ENCODE results near the gene CACUL1. TPM values are rescaled to one million over a fixed set of nuclear protein-coding genes. Genes with fewer than 3 reads are reported as not detected.
"Not testable (repeated sequence)": the region's sequence is repeated elsewhere in the genome, so short reads cannot be mapped to it uniquely, and the experiment has no call there.

The CACUL1 gene
- total and polyA plus RNA-seq, 2 donors from 2014 or later = 5.3 to 39.3 TPM

DNA sequence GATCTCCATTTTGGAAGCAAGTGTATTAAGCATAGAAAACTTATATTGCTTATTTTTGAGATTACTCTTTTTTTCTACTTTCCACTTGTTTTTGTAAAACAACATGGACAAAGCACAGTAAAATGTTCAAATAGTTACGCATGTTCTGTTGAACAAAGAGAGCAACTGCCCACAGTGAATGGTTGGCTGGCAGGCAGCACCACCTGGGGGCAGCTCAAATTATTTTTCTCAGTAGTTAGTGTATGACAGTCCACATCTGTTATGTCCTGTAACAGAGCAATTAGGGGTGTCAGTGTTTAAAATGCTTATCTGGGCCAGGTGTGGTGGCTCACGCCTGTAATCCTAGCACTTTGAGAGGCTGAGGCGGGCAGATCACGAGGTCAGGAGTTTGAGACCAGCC, 46.1 kb upstream of the CACUL1 start:
- no peaks in the 10 kb centered on the region for H3K27me3 ChIP-seq (ENCODE audit: control insufficient read depth, insufficient read depth, low read length)
- H3K4me1 ChIP-seq (ENCODE audit: control insufficient read depth in 2 of 3, insufficient read depth in 2 of 3, low read depth in 1 of 3, low read length in 3 of 3) = no peaks in the 10 kb centered on the region
- FAIRE-seq (no peak), DNase-seq (peak in 3 of 5 donors; percentile 45 to 58 (median 55))
- H3K9me3 ChIP-seq (ENCODE audit: control insufficient read depth in 2 of 3, insufficient read depth in 1 of 3, low read length in 3 of 3) = no peaks in the 10 kb centered on the region
- no peak overlapping the region for H3K4me3 ChIP-seq (ENCODE audit: low read length in 3 of 3)
- H3K9ac ChIP-seq (ENCODE audit: low read length in 3 of 3) = no peak overlapping the region
- TF ChIP-seq, protein P1, sequence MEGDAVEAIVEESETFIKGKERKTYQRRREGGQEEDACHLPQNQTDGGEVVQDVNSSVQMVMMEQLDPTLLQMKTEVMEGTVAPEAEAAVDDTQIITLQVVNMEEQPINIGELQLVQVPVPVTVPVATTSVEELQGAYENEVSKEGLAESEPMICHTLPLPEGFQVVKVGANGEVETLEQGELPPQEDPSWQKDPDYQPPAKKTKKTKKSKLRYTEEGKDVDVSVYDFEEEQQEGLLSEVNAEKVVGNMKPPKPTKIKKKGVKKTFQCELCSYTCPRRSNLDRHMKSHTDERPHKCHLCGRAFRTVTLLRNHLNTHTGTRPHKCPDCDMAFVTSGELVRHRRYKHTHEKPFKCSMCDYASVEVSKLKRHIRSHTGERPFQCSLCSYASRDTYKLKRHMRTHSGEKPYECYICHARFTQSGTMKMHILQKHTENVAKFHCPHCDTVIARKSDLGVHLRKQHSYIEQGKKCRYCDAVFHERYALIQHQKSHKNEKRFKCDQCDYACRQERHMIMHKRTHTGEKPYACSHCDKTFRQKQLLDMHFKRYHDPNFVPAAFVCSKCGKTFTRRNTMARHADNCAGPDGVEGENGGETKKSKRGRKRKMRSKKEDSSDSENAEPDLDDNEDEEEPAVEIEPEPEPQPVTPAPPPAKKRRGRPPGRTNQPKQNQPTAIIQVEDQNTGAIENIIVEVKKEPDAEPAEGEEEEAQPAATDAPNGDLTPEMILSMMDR (IDR thresholded peaks at IDR 0.05; ENCODE audit: borderline replicate concordance, extremely low read depth, insufficient read depth) = peak; percentile 62
- no peak overlapping the region for H3K27ac ChIP-seq (ENCODE audit: low read depth in 2 of 2, low read length in 2 of 2)
- no peaks in the 10 kb centered on the region for H3K36me3 ChIP-seq (ENCODE audit: control insufficient read depth in 2 of 3, insufficient read depth in 3 of 3, low read length in 3 of 3)
- intact Hi-C loops (cut with DNase I) = no loop called here

DNA sequence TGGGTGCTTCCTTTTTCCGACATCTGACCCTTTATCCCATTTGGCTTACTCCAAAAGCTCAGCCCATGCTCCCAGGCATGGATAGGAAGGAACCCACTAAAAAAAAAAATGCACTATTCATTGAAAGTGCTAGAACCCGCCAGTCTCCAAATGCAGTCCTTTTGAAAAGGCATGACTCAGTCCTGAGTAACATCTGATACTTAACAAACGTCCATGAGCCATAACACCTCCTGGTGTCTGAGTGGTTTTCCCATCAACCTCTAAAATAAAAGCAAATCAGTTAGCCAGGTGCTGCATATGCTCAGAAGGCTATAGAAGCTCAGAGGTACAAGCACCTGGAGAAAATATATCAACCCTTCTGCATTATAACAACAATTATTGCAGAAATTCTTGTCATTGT, 45.0 kb upstream of the CACUL1 start:
- Histone ChIP-seq H3K27me3 (ENCODE audit: control insufficient read depth, insufficient read depth, low read length) (no peaks in the 10 kb centered on the region), H3K9ac (ENCODE audit: low read length in 3 of 3) (no peak overlapping the region), H3K4me1 (ENCODE audit: control insufficient read depth in 2 of 3, insufficient read depth in 2 of 3, low read depth in 1 of 3, low read length in 3 of 3) (no peaks in the 10 kb centered on the region), H3K36me3 (ENCODE audit: control insufficient read depth in 2 of 3, insufficient read depth in 3 of 3, low read length in 3 of 3) (no peaks in the 10 kb centered on the region), H3K9me3 (ENCODE audit: control insufficient read depth in 2 of 3, insufficient read depth in 1 of 3, low read length in 3 of 3) (no peaks in the 10 kb centered on the region), H3K4me3 (ENCODE audit: low read length in 3 of 3) (no peak overlapping the region), H3K27ac (ENCODE audit: low read depth in 2 of 2, low read length in 2 of 2) (no peak overlapping the region)
- TF ChIP-seq, protein P1 (IDR thresholded peaks at IDR 0.05; ENCODE audit: borderline replicate concordance, extremely low read depth, insufficient read depth) = no peak
- intact Hi-C loops (cut with DNase I) = loop anchor here (10.0 kb wide), 1 partner anchor 235 kb away; no protein-coding TSS in a partner anchor
- DNase-seq (no peak), FAIRE-seq (no peak)

DNA sequence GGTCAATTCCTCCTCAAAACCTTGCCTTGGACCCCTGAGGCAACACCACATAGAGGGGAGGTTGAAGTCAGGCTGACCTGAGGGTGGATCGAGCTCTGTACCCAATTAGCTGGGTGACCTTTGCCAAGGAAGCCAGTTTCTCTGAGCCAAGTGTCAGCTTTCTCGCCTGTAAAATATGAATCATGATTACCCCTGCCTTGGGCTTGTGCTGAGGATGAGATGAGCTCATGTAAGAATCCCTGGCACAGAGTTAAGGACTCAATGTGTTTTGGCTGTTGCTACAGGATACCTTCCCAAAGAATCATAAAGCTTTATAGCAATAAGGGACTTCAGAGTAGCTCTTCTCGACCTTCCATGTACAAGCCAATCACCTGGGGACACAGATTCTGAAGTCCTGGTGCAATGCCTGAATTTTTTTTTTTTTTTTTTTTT, 43.5 kb upstream of the CACUL1 start:
- DNase-seq = no peak
- Histone ChIP-seq H3K4me1 (ENCODE audit: control insufficient read depth in 2 of 3, insufficient read depth in 2 of 3, low read depth in 1 of 3, low read length in 3 of 3) (no peaks in the 10 kb centered on the region), H3K9ac (ENCODE audit: low read length in 3 of 3) (no peak overlapping the region), H3K9me3 (ENCODE audit: control insufficient read depth in 2 of 3, insufficient read depth in 1 of 3, low read length in 3 of 3) (no peaks in the 10 kb centered on the region), H3K27me3 (ENCODE audit: control insufficient read depth, insufficient read depth, low read length) (no peaks in the 10 kb centered on the region), H3K36me3 (ENCODE audit: control insufficient read depth in 2 of 3, insufficient read depth in 3 of 3, low read length in 3 of 3) (no peaks in the 10 kb centered on the region), H3K27ac (ENCODE audit: low read depth in 2 of 2, low read length in 2 of 2) (no peak overlapping the region), H3K4me3 (ENCODE audit: low read length in 3 of 3) (no peak overlapping the region)
- FAIRE-seq = no peak
- TF ChIP-seq, protein P1 (IDR thresholded peaks at IDR 0.05; ENCODE audit: borderline replicate concordance, extremely low read depth, insufficient read depth) = no peak
- intact Hi-C loops (cut with DNase I) = loop anchor here (10.0 kb wide), 1 partner anchor 233 kb away; no protein-coding TSS in a partner anchor

DNA sequence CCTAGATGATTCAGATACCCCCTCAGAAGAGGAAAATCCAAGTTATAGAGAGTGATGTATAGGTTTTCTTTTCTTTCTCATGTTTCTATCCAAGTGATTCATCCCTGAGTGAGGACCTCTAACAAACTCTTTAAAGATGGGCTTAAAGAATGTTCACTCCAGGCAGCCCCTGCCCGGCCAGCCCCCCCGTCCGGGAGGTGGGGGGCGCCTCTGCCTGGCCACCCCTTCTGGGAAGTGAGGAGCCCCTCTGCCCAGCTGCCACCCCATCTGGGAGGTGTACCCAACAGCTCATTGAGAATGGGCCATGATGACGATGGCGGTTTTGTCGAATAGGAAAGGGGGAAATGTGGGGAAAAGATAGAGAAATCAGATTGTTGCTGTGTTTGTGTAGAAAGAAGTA, 40.2 kb upstream of the CACUL1 start:
- not testable (repeated sequence) for H3K9ac ChIP-seq (ENCODE audit: low read length in 3 of 3); H3K4me1 ChIP-seq (ENCODE audit: control insufficient read depth in 2 of 3, insufficient read depth in 2 of 3, low read depth in 1 of 3, low read length in 3 of 3); DNase-seq; H3K36me3 ChIP-seq (ENCODE audit: control insufficient read depth in 2 of 3, insufficient read depth in 3 of 3, low read length in 3 of 3); H3K27ac ChIP-seq (ENCODE audit: low read depth in 2 of 2, low read length in 2 of 2); H3K9me3 ChIP-seq (ENCODE audit: control insufficient read depth in 2 of 3, insufficient read depth in 1 of 3, low read length in 3 of 3); H3K4me3 ChIP-seq (ENCODE audit: low read length in 3 of 3); FAIRE-seq; H3K27me3 ChIP-seq (ENCODE audit: control insufficient read depth, insufficient read depth, low read length)
- intact Hi-C loops (cut with DNase I) = loop anchor here (10.0 kb wide), 1 partner anchor 230 kb away; no protein-coding TSS in a partner anchor
